Stimulated activated CD8-positive, alpha-beta memory T cell treated with anti-CD3 and anti-CD28 coated beads, Interleukin-15, amount 100 ng/mL, for 4 hours (primary cell): ENCODE measurements around the gene PLLP.

ENCODE experiments used
- DNase-seq, 2 donors: peaks; one replicate each; pipeline ENCODE4 v3.0.0-alpha.2; 2020; ENCODE audit warnings: low read depth in 2 of 2

PLLP gene

GRCh38 chr16:57225978-57226377 lies 58.5 kb downstream of the PLLP start:
- no peak for DNase-seq

GRCh38 chr16:57224651-57225335 lies 59.7 kb downstream of the PLLP start:
- DNase-seq, result no peak

- no peak for DNase-seq
Measured at GRCh38 chr16:57223057-57223456, 61.4 kb downstream of the PLLP start.

- no peak for DNase-seq
Measured at GRCh38 chr16:57216968-57217367, 67.5 kb downstream of the PLLP start.

- DNase-seq, result no peak
Measured at GRCh38 chr16:57213462-57213861, 71.0 kb downstream of the PLLP start.

GRCh38 chr16:57209780-57210179 lies 74.7 kb downstream of the PLLP start:
- no peak for DNase-seq

- no peak for DNase-seq
Measured at GRCh38 chr16:57208926-57209325, 75.5 kb downstream of the PLLP start.
